Liver (tissue), 9 donors: ENCODE data around the gene PARL. TPM values are rescaled to one million over a fixed set of nuclear protein-coding genes. Genes with fewer than 3 reads are reported as not detected.

ENCODE experiments used
- DNase-seq: peaks from one replicate; pipeline ENCODE4 v3.0.0-alpha.2; 2017; ENCODE audit warnings: low spot score
- H3K27ac ChIP-seq, 2 donors: one replicate each; pipeline ENCODE4 v1.7.0; 2013; ENCODE audit warnings: inconsistent platforms in 2 of 2, low read length in 2 of 2, control low read depth in 1 of 2, low read depth in 1 of 2, mild to moderate bottlenecking in 1 of 2
- H3K27me3 ChIP-seq, 4 donors: one replicate each; pipeline versions ENCODE4 v1.6.1 to v1.7.0; 2013; ENCODE audit warnings: low read length in 3 of 4, inconsistent platforms in 1 of 4, mild to moderate bottlenecking in 1 of 4, moderate library complexity in 1 of 4; ENCODE audit not compliant: control insufficient read depth in 4 of 4, insufficient read depth in 4 of 4
- H3K36me3 ChIP-seq, 4 donors: one replicate each; pipeline versions ENCODE4 v1.6.1 to v1.7.0; 2013; ENCODE audit warnings: low read length in 3 of 4, mild to moderate bottlenecking in 3 of 4, low read depth in 1 of 4, moderate library complexity in 1 of 4; ENCODE audit not compliant: control insufficient read depth in 4 of 4, insufficient read depth in 3 of 4
- H3K4me1 ChIP-seq, 4 donors: one replicate each; pipeline versions ENCODE4 v1.6.1 to v1.7.0; 2013; ENCODE audit warnings: low read length in 3 of 4, mild to moderate bottlenecking in 3 of 4, moderate library complexity in 1 of 4; ENCODE audit not compliant: control insufficient read depth in 4 of 4, insufficient read depth in 4 of 4
- H3K4me3 ChIP-seq, 3 donors: one replicate each; pipeline versions ENCODE4 v1.6.1 to v1.7.0; 2013; ENCODE audit warnings: low read length in 3 of 3, control low read depth in 1 of 3, low read depth in 1 of 3, mild to moderate bottlenecking in 1 of 3
- H3K9ac ChIP-seq, 2 donors: one replicate each; pipeline ENCODE4 v1.7.0; 2013; ENCODE audit warnings: low read length in 2 of 2, mild to moderate bottlenecking in 2 of 2, moderate library complexity in 2 of 2, control low read depth in 1 of 2, low read depth in 1 of 2
- H3K9me3 ChIP-seq, 4 donors: one replicate each; pipeline versions ENCODE4 v1.6.1 to v1.7.0; 2013; ENCODE audit warnings: low read length in 3 of 4; ENCODE audit not compliant: control insufficient read depth in 4 of 4
- EGR1 ChIP-seq, 2 donors: IDR thresholded peaks; 2 replicates each; pipeline ENCODE4 v1.6.1; 2016 to 2018; ENCODE audit warnings: antibody characterized with exemption in 2 of 2, low read depth in 2 of 2
- FOXA1 ChIP-seq: IDR thresholded peaks from 2 replicates; pipeline ENCODE4 v1.6.1; 2016; ENCODE audit warnings: antibody characterized with exemption
- FOXA2 ChIP-seq: IDR thresholded peaks from 2 replicates; pipeline ENCODE4 v1.6.1; 2016; ENCODE audit warnings: antibody characterized with exemption
- GABPA ChIP-seq, 2 donors: IDR thresholded peaks in 1 of 2; conservative IDR thresholded peaks in 1 of 2; 2 replicates each; pipeline ENCODE4 v1.6.1; 2016; ENCODE audit warnings: antibody characterized with exemption in 2 of 2, mild to moderate bottlenecking in 1 of 2, moderate library complexity in 1 of 2
- HNF4A ChIP-seq, 2 donors: conservative IDR thresholded peaks; 2 replicates each; pipeline ENCODE4 v1.6.1; 2016; ENCODE audit warnings: antibody characterized with exemption in 2 of 2, mild to moderate bottlenecking in 2 of 2
- JUND ChIP-seq, 2 donors: IDR thresholded peaks; 2 replicates each; pipeline ENCODE4 v1.6.1; 2016; ENCODE audit warnings: antibody characterized with exemption in 2 of 2
- NR2F2 ChIP-seq: IDR thresholded peaks from 2 replicates; pipeline ENCODE4 v1.6.1; 2016; ENCODE audit warnings: antibody characterized with exemption
- RAD21 ChIP-seq, 2 donors: IDR thresholded peaks; 2 replicates each; pipeline ENCODE4 v1.6.1; 2016; ENCODE audit warnings: antibody characterized with exemption in 2 of 2, mild to moderate bottlenecking in 2 of 2
- RXRA ChIP-seq, 2 donors: IDR thresholded peaks; 2 replicates each; pipeline ENCODE4 v1.6.1; 2017 to 2018; ENCODE audit warnings: antibody characterized with exemption in 2 of 2, mild to moderate bottlenecking in 1 of 2
- SP1 ChIP-seq: IDR thresholded peaks from 2 replicates; pipeline ENCODE4 v1.6.1; 2018; ENCODE audit warnings: antibody characterized with exemption, mild to moderate bottlenecking
- TAF1 ChIP-seq: conservative IDR thresholded peaks from 2 replicates; pipeline ENCODE4 v1.6.1; 2016; ENCODE audit warnings: antibody characterized with exemption, mild to moderate bottlenecking
- YY1 ChIP-seq: IDR thresholded peaks from 2 replicates; pipeline ENCODE4 v1.6.1; 2016; ENCODE audit warnings: antibody characterized with exemption, mild to moderate bottlenecking
- WGBS: extraction: QIAGEN DNeasy Blood & Tissue Kit; methylation state at CpG from one replicate; pipeline ENCODE4 v1.1.7; 2013; 5-methylcytosine and 5-hydroxymethylcytosine counted together
- polyA plus RNA-seq, 2 donors: library from polyadenylated mRNA; stranded (reverse) in 1 of 2; unstranded in 1 of 2; fragments of 200-250 nt in 1 of 2; fragments of >200 nt in 1 of 2; fragmentation: Nextera tagmentation in 1 of 2; extraction: Ambion mirVana in 1 of 2; gene quantifications; one replicate each; pipeline versions ENCODE4 v1.2.1 to v1.2.3, GENCODE V29; 2013 to 2015
- total RNA-seq, 2 donors: library from RNA; depleted of rRNA; stranded (reverse); fragments of >200 nt; gene quantifications; one replicate each; pipeline ENCODE4 v1.2.3, GENCODE V29; 2014
- TF ChIP-seq, protein P1 (sequence below): IDR thresholded peaks from 2 replicates; pipeline ENCODE4 v1.6.1; 2016; ENCODE audit warnings: antibody characterized with exemption, mild to moderate bottlenecking
- TF ChIP-seq, protein P2 (sequence below): fragments of 150-350 bp; IDR thresholded peaks from 2 replicates; pipeline ENCODE4 v1.5.1; 2017; ENCODE audit warnings: improper control_type of control experiment, low read depth, low read length; ENCODE audit not compliant: missing input control
- TF ChIP-seq, protein P3 (sequence below): IDR thresholded peaks from 2 replicates; pipeline ENCODE4 v1.6.1; 2016; ENCODE audit warnings: antibody characterized with exemption
- TF ChIP-seq, protein P4 (sequence below): IDR thresholded peaks from 2 replicates; pipeline ENCODE4 v1.6.1; 2016; ENCODE audit warnings: antibody characterized with exemption
- donor health status: healthy.
- donor health status: healthy.
- donor health status: healthy.
- donor health status: healthy.
- donor health status: healthy.

PARL gene
- total and polyA plus RNA-seq, 4 donors = 16.1 to 32.7 (median 22.1) TPM

DNA sequence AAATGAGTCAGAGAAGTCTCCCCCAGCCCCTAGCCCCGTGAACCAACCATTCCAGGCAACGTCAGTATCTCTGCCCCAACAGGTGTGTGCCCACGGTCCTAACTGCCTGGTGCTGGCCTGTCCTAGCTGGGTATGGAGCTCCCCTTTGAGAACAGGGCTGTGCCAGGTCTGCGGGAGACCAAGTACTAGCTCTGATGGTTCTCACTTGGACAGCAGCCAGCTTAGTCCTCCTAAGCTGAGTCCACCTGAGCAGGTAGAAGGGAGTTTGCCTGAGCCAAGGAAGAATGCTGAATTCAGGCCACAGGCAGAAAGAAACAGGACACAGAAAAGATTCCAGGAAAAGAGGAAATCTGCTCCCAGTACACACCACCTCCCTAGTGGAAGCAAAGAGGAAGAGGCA is 33.1 kb upstream of the PARL start:
- Histone ChIP-seq H3K36me3 (no peaks in the 10 kb centered on the region), H3K27ac (no peak overlapping the region), H3K4me1 (no peaks in the 10 kb centered on the region), H3K9me3 (no peaks in the 10 kb centered on the region), H3K27me3 (no peaks in the 10 kb centered on the region), H3K9ac (no peak overlapping the region), H3K4me3 (no peak overlapping the region)
- no peak for DNase-seq
- 91% methylated on average over 4 of the region's 4 CpGs for WGBS
- TF ChIP-seq NR2F2 (no peak), SP1 (no peak), GABPA (IDR thresholded peaks at IDR 0.05 in 1 of 2, conservative IDR thresholded peaks at IDR 0.05 in 1 of 2) (no peak), TAF1 (no peak), HNF4A (conservative IDR thresholded peaks at IDR 0.05) (no peak), FOXA1 (no peak), FOXA2 (no peak), YY1 (no peak), RAD21 (IDR thresholded peaks at IDR 0.05) (no peak), RXRA (IDR thresholded peaks at IDR 0.05) (no peak), JUND (IDR thresholded peaks at IDR 0.05) (no peak), EGR1 (IDR thresholded peaks at IDR 0.05; ENCODE audit: low read depth in 2 of 2) (no peak)
- TF ChIP-seq, protein P1, sequence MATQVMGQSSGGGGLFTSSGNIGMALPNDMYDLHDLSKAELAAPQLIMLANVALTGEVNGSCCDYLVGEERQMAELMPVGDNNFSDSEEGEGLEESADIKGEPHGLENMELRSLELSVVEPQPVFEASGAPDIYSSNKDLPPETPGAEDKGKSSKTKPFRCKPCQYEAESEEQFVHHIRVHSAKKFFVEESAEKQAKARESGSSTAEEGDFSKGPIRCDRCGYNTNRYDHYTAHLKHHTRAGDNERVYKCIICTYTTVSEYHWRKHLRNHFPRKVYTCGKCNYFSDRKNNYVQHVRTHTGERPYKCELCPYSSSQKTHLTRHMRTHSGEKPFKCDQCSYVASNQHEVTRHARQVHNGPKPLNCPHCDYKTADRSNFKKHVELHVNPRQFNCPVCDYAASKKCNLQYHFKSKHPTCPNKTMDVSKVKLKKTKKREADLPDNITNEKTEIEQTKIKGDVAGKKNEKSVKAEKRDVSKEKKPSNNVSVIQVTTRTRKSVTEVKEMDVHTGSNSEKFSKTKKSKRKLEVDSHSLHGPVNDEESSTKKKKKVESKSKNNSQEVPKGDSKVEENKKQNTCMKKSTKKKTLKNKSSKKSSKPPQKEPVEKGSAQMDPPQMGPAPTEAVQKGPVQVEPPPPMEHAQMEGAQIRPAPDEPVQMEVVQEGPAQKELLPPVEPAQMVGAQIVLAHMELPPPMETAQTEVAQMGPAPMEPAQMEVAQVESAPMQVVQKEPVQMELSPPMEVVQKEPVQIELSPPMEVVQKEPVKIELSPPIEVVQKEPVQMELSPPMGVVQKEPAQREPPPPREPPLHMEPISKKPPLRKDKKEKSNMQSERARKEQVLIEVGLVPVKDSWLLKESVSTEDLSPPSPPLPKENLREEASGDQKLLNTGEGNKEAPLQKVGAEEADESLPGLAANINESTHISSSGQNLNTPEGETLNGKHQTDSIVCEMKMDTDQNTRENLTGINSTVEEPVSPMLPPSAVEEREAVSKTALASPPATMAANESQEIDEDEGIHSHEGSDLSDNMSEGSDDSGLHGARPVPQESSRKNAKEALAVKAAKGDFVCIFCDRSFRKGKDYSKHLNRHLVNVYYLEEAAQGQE = no peak
- TF ChIP-seq, protein P2, sequence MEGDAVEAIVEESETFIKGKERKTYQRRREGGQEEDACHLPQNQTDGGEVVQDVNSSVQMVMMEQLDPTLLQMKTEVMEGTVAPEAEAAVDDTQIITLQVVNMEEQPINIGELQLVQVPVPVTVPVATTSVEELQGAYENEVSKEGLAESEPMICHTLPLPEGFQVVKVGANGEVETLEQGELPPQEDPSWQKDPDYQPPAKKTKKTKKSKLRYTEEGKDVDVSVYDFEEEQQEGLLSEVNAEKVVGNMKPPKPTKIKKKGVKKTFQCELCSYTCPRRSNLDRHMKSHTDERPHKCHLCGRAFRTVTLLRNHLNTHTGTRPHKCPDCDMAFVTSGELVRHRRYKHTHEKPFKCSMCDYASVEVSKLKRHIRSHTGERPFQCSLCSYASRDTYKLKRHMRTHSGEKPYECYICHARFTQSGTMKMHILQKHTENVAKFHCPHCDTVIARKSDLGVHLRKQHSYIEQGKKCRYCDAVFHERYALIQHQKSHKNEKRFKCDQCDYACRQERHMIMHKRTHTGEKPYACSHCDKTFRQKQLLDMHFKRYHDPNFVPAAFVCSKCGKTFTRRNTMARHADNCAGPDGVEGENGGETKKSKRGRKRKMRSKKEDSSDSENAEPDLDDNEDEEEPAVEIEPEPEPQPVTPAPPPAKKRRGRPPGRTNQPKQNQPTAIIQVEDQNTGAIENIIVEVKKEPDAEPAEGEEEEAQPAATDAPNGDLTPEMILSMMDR = no peak
- TF ChIP-seq, protein P3, sequence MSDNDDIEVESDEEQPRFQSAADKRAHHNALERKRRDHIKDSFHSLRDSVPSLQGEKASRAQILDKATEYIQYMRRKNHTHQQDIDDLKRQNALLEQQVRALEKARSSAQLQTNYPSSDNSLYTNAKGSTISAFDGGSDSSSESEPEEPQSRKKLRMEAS = no peak
- TF ChIP-seq, protein P4, sequence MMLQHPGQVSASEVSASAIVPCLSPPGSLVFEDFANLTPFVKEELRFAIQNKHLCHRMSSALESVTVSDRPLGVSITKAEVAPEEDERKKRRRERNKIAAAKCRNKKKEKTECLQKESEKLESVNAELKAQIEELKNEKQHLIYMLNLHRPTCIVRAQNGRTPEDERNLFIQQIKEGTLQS = no peak

DNA sequence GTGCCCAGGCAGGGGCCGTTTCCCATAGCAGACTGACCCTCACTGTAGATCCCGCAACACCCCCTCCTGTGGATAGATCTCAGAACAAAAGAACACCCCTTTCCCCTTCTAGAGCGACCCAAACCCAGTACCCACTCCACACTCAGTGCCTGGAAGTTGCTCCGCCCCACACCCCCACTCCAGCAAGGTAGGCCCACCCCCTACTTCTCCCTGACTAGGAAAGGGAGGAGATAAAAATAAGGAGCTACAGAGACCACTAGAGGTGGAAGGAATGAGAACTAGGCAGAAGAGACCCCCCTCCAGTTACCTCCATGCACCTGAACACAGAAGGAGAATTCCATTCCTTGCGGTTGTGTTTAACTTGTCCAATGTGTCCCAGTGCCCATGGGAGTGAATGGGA is 30.2 kb upstream of the PARL start:
- H3K4me1 ChIP-seq = no peaks in the 10 kb centered on the region
- WGBS = 94% methylated on average over 5 of the region's 5 CpGs
- no peak for DNase-seq
- no peaks in the 10 kb centered on the region for H3K9me3 ChIP-seq
- no peak overlapping the region for H3K4me3 ChIP-seq
- H3K27ac ChIP-seq = no peak overlapping the region
- TF ChIP-seq YY1 (no peak), FOXA1 (no peak)
- no peak overlapping the region for H3K9ac ChIP-seq
- no peaks in the 10 kb centered on the region for H3K27me3 ChIP-seq
- H3K36me3 ChIP-seq = no peaks in the 10 kb centered on the region
